GM18520 (cell line): ENCODE data around the gene RNF38.
"Not testable (repeated sequence)": the region's sequence is repeated elsewhere in the genome, so short reads cannot be mapped to it uniquely, and the experiment has no call there.

ENCODE experiments used
- ATAC-seq: cut with Tn5 transposase; IDR thresholded peaks from one replicate; pipeline ENCODE4 v1.9.1; 2021; ENCODE audit not compliant: unreplicated experiment

The RNF38 gene

GRCh38 chr9:36336131-36336907 lies 63.8 kb downstream of the RNF38 start:
- no peak for ATAC-seq

- ATAC-seq, result no peak
These were observed 68.1 kb downstream of the RNF38 start for GRCh38 chr9:36332006-36332405.

DNA sequence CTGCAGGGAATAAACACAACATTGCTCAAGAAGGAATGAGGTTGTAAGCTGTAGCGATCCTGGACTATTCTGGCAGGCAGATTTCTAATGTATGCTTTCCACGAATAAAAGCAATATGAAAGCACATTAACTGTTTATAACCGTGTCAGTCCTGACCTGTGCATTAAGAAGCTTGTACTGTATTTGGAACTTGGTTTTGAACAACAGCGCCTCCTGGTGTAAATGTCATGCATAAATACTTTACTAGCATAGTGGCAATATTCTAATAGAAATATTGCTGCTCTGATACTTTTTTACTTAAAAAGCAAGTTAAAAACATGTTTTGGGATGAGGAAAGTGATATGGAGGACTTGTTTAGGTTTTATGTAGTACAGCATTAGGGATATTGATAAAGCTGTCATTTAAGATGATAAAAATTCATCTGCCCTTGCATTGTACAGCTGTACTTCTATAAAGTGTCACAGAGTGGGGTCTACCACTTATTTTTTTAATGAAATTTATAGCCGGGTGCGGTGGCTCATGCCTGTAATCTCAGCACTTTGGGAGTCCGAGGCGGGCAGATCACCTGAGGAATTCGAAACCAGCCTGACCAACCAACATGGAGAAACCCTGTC lies 71.2 kb downstream of the RNF38 start:
- peak; percentile 50 for ATAC-seq

DNA sequence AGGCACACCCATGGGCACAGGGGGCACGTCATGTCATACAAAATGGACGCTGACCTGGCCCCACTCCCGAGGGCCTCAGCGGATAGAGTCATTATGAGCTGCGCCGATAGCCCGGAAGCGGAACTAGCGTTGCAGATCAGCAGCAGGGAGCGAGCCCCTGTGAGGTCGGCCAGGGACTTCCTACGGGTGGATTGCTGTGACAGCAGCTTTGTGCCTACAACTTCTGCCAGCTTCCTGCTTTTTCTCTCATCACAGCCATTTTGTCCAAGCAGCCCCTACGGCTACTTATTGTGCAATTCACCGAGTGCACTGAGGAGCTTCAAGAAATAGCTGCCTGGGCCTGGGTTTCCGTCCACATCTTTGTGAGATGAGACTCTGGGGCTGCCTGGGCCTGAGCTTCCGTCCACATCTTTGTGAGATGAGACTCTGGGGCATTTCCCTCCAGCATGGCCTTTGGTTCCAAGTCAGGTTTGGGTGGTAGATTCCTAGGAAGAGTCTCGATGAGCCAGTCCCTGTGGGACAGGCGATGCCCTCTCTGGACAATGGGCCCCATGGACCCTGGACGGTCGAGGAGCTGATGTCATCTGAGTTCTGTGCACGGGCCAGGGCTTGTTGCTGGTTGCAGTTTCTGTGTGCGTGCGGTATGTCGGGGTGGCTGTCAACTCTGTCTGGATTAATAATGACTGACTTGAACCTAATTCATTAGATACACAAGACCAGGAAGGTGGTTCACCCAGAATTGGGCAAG lies 74.8 kb downstream of the RNF38 start:
- ATAC-seq, result no peak

GRCh38 chr9:36323926-36324325 lies 76.1 kb downstream of the RNF38 start:
- ATAC-seq, result no peak

- no peak for ATAC-seq
These were observed 77.6 kb downstream of the RNF38 start for GRCh38 chr9:36322462-36322861.

DNA sequence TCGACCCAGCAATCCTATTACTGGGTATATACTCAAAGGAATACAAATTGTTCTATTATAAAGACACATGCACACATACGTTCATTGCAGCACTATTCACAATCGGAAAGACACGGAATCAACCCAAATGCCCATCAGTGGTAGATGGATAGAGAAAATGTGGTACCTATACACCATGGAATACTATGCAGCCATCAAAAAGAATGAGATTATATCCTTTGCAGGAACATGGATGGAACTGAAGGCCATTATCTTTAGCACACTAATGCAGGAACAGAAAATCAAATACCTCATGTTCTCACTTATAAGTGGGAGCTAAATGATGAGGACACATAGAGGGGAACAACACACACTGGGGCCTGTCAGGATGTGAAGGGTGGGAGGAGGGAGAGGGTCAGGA lies 78.2 kb downstream of the RNF38 start:
- ATAC-seq, result not testable (repeated sequence)

- no peak for ATAC-seq
These were observed 79.6 kb downstream of the RNF38 start for GRCh38 chr9:36320466-36320865.

- no peak for ATAC-seq
These were observed 80.3 kb downstream of the RNF38 start for GRCh38 chr9:36319806-36320205.

DNA sequence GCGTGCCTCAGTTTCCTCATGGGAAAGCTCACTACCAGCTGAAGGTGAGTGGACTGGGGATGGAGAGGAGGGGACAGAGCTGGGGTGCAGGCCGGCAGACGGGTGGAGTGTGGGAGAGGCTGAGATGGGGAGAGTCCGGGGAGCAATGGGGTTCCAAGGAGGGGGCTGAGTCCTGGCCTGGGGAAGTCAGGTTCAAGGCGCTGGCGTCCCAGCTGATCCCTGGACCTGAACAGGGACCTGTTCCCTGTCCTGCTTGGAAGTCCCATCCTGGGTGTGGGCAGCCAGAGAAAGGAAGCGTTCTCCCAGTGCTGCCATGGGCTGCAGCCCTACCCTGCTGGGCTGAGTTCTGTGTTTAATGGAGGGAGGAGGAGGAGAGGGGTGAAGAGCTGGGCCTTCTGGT lies 80.9 kb downstream of the RNF38 start:
- no peak for ATAC-seq

- no peak for ATAC-seq
These were observed 81.8 kb downstream of the RNF38 start for GRCh38 chr9:36318212-36318802.

DNA sequence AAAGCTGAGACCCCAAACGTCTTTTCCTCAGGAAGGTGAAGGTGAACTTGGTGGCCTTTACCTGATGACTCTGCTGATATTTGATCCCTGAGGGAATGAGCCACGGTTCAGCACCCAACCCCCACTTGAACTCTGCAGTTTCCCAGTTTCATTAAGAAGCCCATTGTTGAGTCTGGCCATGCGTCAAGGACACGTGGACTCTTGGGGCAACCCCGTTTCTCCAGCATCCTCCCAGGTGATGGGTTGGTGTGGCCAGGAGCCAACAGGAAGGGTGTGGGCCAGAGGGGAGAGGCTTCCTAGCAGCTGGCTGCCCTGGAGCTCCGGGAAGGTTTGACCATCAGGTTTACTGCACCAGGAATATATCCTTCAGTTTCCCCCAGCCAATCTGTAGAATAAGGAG lies 82.3 kb downstream of the RNF38 start:
- no peak for ATAC-seq

DNA sequence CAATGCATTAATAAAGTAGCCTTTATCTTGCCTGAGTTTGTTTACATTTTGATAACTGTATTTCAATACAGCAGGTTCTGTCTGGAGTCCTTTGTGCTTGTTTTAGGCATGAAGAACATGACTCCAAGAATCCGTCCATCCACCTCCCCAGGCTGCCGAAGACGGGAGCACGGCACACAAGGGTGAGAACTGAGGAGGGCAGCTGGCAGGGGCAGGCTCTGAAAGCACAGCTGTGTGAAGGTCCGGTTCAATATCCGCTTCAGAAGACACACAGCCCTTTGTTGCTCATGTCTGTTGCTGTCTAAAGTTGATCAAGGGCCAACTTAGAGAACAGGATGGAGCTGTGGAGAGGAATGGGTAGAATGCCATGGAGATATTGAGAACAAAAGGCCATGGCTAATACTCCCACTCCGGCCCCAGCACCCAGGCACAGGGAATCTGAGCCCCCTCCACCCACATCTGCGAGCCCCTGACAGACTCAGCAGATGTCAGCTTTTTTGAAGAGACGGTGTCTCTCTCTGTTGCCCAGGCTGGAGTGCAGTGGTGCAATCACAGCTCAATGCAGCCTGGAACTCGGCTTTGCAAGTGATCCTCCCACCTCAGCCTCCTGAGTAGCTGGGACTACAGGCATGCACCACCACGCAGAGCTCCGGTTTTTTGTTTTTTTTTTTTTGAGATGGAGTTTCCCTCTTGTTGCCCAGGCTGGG lies 83.3 kb downstream of the RNF38 start:
- ATAC-seq, result no peak

DNA sequence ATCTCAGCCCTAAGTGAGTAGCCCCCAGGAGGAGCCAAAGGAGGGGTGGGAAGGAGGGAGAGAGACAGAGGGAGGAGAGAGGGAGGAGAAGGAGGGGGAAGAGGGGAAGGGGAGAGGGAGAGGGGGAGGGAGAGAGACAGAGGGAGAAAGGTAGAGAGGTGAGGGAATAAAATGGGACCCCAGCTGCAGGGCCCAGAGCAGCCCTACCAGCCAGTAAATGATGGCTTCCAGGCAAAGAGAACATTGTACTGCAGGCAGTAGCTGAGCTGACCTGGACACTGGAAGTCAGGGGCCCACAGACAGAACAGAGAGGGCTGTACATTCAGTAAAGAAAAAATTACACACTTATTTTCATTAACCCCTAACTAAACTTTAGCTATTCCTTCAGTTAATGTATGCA lies 84.0 kb downstream of the RNF38 start:
- no peak for ATAC-seq

DNA sequence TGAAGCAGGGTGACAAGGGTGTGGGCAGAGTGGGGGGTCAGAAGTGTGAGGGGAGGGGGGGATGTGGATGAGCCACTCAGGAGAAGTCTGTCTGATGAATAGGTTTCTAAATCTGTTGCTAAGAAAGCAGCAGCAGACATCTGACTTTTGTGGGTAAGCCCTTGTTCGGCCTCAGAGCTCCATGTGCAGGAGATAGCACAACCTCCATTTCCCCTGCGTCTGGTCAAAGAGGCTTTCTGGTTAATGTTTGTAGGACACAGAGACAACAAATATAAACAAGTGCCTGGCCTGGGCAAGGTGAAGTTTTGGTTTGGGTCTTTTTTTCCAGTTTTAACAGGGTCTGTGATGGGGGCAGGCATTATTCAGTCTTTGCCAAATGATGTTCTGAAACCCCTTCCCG lies 84.8 kb downstream of the RNF38 start:
- no peak for ATAC-seq

DNA sequence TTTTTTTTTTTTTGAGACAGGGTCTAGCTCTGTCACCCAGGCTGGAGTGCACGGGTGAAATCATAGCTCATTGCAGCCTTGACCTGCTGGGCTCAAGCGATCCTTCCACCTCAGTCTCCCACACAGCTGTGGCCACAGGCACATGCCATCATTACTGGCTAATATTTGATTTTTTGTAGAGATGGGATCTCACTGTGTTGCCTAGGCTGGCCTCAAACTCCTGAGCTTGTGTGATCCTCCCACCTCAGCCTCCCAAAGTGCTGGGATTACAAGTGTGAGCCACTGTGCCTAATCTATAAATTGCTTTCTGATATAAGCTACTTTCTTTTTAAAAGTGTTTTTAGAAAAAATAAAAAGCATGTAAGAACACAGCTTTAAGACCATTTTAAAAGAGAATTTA lies 85.3 kb downstream of the RNF38 start:
- no peak for ATAC-seq

DNA sequence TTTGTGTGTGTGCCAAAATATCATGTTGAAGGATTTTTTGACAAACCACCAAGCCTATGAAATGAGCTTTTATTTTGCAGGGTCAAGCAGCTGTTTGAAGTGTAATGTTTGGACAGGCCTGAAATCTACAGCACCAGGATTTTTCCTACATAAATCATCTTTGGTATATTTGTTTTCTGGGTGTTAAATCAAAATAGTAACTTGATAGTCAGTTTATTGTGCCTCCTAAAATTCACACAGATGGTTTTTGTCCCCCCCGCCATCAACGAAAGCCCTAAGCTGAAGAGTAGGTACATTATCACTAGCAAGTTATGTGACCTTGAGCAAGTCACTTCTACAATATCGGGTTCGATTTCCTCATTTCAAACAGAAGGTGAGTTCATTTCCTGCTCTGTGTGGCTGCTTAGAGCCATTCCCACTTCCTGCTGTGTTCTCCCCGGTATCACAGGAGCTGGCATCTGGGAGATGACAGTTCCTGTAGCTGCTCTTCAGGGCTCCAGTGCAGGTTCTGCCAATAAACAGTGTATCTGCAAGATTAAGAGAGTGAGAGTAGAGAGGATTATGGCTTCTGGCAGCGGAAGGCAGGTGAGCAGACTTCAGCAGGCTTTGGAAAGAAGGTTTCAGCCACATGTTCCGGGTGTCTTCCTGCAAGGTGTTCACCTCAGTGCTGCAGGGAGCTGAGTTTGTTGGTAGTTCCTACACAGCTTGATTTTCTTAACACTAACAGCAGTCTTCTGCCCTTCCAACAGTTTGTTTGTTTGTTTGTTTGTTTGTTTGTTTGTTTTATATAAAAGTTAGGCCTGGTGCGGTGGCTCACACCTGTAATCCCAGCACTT lies 93.4 kb downstream of the RNF38 start:
- ATAC-seq, result no peak

- not testable (repeated sequence) for ATAC-seq
These were observed 95.7 kb downstream of the RNF38 start for GRCh38 chr9:36304366-36304765.

GRCh38 chr9:36301227-36301626 lies 98.8 kb downstream of the RNF38 start:
- ATAC-seq, result no peak

DNA sequence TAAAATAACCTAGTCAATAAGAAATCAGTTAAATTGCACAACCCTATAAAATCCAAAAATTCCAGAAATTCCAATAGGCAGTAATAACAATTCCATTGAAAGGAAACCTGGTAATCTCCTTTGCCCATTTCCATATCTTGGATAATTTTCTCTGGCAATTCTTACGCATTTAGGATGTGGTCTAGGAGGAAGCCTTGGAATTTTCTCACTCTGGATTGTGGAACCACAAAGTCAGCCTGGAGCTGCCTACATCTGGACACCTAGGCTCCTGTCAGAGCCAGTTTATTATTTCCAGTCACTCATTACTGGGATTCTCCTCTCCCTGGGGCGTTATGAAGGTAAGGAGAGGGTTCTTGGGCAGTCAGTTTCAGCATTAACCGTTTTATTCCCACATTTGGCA lies 101.5 kb downstream of the RNF38 start:
- no peak for ATAC-seq
